IPS-15b (cell line): ENCODE data around the gene LRRC73.
"Not testable (repeated sequence)": the region's sequence is repeated elsewhere in the genome, so short reads cannot be mapped to it uniquely, and the experiment has no call there.

Experiments used
- H3K27me3 ChIP-seq: one replicate; pipeline ENCODE4 v1.6.1; 2013; ENCODE audit warnings: low read length; ENCODE audit not compliant: control insufficient read depth, insufficient read depth
- H3K36me3 ChIP-seq: one replicate; pipeline ENCODE4 v1.6.1; 2013; ENCODE audit warnings: low read length; ENCODE audit not compliant: control insufficient read depth, insufficient read depth
- H3K4me1 ChIP-seq: one replicate; pipeline ENCODE4 v1.6.1; 2013; ENCODE audit warnings: mild to moderate bottlenecking, low read length; ENCODE audit not compliant: control insufficient read depth, insufficient read depth
- H3K4me3 ChIP-seq: one replicate; pipeline ENCODE4 v1.5.1; 2013; ENCODE audit warnings: low read depth, low read length
- H3K9ac ChIP-seq: one replicate; pipeline ENCODE4 v1.6.1; 2013; ENCODE audit warnings: low read depth, mild to moderate bottlenecking, low read length
- H3K9me3 ChIP-seq: one replicate; pipeline ENCODE4 v1.6.1; 2013; ENCODE audit warnings: mild to moderate bottlenecking, low read length; ENCODE audit not compliant: control insufficient read depth, insufficient read depth

LRRC73 gene

DNA sequence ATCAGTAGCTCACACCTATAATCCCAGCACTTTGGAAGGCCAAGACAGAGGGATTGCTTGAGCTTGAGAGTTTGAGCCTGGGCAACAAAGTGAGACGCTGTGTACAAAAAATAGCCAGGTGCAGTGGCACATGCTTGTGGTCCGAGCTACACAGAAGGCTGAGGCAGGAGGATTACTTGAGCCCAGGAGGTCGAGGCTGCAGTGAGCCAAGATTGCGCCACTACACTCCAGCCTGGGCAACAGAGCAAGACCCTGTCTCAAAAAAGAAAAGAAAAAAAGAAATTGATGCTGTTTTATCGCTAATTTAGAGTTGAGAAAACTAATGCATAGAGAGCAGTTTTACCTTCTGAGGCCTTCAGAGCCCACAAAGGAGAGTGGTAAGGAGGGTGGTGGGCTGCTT, 11.9 kb downstream of the LRRC73 start:
- peaks cover 48% of the 10 kb centered on the region for H3K36me3 ChIP-seq
- H3K4me1 ChIP-seq, H3K27me3 ChIP-seq, H3K9me3 ChIP-seq, H3K9ac ChIP-seq, H3K4me3 ChIP-seq: not testable (repeated sequence)

DNA sequence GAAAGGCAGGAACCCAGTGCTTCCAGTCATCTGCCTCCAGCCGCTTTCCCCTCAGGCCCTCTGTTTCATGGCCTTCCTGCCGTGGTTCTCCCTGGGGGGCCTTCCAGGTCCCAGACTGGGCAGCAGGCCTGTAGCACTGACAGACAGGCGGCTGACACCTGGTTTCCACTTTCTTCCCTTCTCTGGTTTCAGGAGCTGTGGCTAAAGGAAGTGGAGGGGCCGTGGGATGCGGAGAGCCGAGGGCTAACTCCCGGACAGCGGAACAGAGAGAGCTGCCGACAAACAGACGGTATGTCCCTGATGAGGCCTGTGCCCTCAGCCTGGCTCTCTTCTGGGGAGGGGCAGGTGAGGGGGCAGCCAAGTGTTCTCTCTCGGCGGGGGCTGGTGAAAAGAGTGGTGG, 12.5 kb downstream of the LRRC73 start:
- Histone ChIP-seq H3K4me3 (no peak overlapping the region), H3K4me1 (peaks cover 3% of the 10 kb centered on the region), H3K36me3 (peaks cover 42% of the 10 kb centered on the region), H3K27me3 (no peaks in the 10 kb centered on the region), H3K9ac (no peak overlapping the region), H3K9me3 (no peaks in the 10 kb centered on the region)

DNA sequence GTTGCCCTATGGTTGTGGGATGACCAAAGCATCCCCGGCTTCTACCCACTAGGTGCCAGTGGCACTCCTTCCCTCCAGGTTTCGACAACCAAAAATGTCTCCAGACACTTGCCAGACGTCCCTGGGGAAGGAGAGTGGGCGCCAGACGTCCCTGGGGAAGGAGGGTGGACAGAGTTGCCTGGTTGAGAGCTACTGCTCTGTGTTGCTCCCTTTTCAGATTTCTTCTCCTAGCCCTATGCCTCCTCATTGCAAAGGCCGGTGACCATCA, 13.1 kb downstream of the LRRC73 start:
- Histone ChIP-seq H3K4me3 (no peak overlapping the region), H3K27me3 (no peaks in the 10 kb centered on the region), H3K4me1 (peaks cover 3% of the 10 kb centered on the region), H3K9me3 (no peaks in the 10 kb centered on the region), H3K36me3 (peaks cover 36% of the 10 kb centered on the region), H3K9ac (no peak overlapping the region)

DNA sequence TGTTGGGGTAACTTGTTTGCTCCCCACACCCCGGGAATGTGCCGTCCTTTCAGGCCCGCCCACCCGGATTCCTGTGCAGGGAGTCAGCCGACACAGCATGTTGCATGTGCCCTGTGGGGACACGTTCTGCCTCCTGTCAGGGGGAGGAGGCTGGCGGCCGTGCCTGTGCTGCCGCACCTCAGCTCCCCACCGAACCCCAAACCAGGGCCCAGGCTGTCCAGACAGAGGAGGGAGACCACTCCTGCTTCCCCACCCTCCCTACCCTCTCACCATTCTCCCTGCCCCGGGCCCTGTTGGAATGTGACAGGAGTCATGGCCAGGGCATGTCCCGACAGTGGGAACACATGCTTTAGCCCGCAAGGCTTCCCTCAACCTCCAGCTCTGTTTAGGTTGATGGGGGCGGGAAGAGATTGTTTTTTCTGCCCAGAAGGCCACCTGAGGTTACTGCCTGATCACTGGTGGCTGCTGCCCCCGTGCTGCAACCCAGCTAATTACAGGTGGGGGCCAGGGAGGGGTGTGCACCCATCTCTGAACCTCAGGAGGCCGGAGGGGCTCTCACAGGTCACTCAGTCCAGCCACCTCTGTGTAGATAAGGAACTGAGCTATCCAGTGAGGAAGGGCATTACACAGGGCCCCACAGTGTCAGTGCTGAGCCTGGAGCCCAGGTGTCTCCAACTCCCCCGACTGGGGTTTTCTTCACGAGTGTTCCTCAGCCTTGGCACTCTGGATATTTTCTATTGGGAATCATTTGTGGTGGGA, 13.6 kb downstream of the LRRC73 start:
- no peak overlapping the region for H3K4me3 ChIP-seq
- peaks cover 3% of the 10 kb centered on the region for H3K4me1 ChIP-seq
- no peaks in the 10 kb centered on the region for H3K9me3 ChIP-seq
- no peak overlapping the region for H3K9ac ChIP-seq
- peaks cover 34% of the 10 kb centered on the region for H3K36me3 ChIP-seq
- no peaks in the 10 kb centered on the region for H3K27me3 ChIP-seq

DNA sequence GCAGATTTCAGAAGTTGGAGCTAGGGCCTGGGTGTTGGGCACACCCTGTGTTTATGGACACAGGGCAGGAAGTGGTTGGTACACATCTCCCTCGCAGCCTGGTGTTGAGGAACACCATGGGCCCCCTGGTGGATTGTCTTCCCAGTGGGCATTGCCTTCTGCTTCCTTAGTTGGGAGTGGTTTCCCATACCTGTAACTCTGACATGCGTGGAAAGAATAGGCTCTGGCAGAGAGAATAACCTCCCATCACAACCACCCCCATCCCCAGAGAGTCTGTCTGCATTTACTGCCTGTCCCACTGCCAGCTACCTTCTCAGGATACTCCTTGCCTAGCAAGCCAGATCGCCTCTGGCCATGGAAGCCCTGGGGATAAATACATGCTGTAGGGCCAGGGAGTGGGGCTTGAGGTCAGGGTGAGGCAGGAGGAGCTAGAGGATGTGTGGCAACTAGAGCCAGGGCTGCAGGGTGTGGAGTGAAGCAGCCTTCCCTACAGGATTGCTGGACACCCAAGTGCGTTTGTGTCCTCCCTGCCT, 14.7 kb downstream of the LRRC73 start:
- Histone ChIP-seq H3K9ac (peak overlapping the region; percentile 9), H3K4me1 (peaks cover 3% of the 10 kb centered on the region), H3K27me3 (no peaks in the 10 kb centered on the region), H3K4me3 (no peak overlapping the region), H3K36me3 (peaks cover 28% of the 10 kb centered on the region), H3K9me3 (no peaks in the 10 kb centered on the region)

GRCh38 chr6:43494766-43495165, 15.4 kb downstream of the LRRC73 start:
- H3K9ac ChIP-seq = no peak overlapping the region
- H3K4me1 ChIP-seq = peaks cover 3% of the 10 kb centered on the region
- no peaks in the 10 kb centered on the region for H3K27me3 ChIP-seq
- peaks cover 23% of the 10 kb centered on the region for H3K36me3 ChIP-seq
- H3K9me3 ChIP-seq = no peaks in the 10 kb centered on the region
- no peak overlapping the region for H3K4me3 ChIP-seq

DNA sequence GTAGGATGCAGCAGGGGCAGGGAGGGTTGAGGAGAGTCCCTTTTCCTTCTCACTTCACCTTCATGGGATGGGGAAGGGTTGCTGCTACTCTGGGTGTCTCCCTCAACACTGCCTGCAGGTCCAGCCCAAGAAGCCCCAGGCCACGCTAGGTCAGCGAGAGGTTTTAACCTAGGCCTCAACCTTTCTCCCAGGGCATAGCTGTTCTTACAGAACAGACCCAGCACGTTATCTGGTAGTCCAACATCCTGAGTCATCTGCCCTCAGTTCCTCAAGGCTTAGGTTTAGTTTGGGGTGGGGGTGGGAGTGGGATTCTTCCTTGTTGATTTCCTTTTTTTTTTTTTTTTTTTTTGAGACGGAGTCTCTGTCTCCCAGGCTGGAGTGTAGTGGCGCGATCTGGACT, 15.8 kb downstream of the LRRC73 start:
- Histone ChIP-seq H3K9me3 (no peaks in the 10 kb centered on the region), H3K4me3 (no peak overlapping the region), H3K4me1 (peaks cover 3% of the 10 kb centered on the region), H3K36me3 (peaks cover 18% of the 10 kb centered on the region), H3K27me3 (no peaks in the 10 kb centered on the region), H3K9ac (no peak overlapping the region)

DNA sequence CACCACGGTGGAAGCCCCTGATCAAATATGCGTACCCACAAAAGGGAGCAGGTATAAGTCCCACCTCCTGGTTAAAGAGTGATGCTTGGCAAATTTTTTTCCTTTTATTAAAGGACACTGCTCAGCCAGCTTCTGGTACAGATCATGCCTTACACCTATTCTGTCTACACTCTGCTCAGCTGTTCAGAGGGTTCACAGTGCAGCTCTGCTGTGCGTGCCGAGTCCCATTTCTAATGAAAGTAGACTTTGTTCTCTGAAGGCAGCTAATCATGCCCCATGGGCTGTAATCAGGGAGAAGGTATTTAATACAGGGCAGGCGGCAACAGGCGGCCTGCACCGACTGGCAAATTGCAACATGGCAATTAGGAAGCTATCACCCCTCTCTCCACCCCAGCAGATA, 16.3 kb downstream of the LRRC73 start:
- H3K4me1 ChIP-seq = peaks cover 3% of the 10 kb centered on the region
- H3K9ac ChIP-seq = no peak overlapping the region
- no peaks in the 10 kb centered on the region for H3K9me3 ChIP-seq

DNA sequence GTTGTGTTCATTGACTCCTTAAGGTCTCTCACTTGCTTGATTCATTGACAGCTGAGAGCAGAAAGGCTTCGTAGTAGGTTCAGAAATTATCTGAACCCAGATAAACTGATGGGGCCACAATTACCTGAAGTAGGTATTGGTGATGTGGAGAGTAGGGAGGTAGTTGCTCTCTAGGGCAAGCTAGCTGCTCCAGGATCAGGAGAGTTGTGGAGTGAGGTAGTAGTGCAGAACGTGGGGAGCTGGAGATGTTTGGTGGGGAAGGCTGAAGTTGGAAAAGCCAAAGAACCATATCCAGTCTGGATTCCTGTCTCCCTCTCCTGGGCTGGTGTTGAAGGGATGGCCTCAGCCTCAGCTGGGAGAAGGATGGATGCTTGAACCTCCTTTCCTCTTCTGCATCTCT, 16.9 kb downstream of the LRRC73 start:
- no peaks in the 10 kb centered on the region for H3K9me3 ChIP-seq
- no peak overlapping the region for H3K4me3 ChIP-seq
- H3K27me3 ChIP-seq = no peaks in the 10 kb centered on the region
- peaks cover 9% of the 10 kb centered on the region for H3K36me3 ChIP-seq
- no peak overlapping the region for H3K9ac ChIP-seq
- H3K4me1 ChIP-seq = peaks cover 3% of the 10 kb centered on the region

More for the DNA sequence above, 16.3 kb downstream of the LRRC73 start:
- Histone ChIP-seq H3K4me3 (no peak overlapping the region), H3K27me3 (no peaks in the 10 kb centered on the region), H3K36me3 (peaks cover 13% of the 10 kb centered on the region)

DNA sequence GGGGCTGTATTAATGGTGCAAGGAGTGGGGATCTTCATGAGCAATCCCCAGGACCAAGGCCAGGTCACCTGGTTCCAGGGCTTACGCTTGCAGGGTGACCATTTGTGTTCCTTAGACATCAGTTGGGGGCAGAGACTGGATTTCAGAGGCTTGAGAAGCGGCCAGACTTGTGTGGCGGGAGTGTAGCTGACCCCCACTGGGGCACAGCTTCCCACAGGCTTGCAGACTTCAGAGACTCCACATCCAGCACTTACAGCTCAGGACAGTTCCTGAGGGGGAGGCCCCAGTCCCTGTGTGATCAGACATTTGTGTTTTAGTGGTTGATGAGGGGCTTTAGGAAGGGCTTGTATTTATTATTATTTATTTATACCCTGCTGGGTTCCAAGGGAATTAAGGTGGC, 17.5 kb downstream of the LRRC73 start:
- Histone ChIP-seq H3K9me3 (no peaks in the 10 kb centered on the region), H3K4me1 (peaks cover 3% of the 10 kb centered on the region), H3K27me3 (no peaks in the 10 kb centered on the region), H3K9ac (no peak overlapping the region), H3K36me3 (peaks cover 5% of the 10 kb centered on the region), H3K4me3 (no peak overlapping the region)

- Histone ChIP-seq H3K9ac (no peak overlapping the region), H3K27me3 (no peaks in the 10 kb centered on the region), H3K36me3 (no peaks in the 10 kb centered on the region), H3K4me1 (peaks cover 3% of the 10 kb centered on the region), H3K4me3 (no peak overlapping the region), H3K9me3 (no peaks in the 10 kb centered on the region)
Measured at GRCh38 chr6:43491750-43492661, 18.1 kb downstream of the LRRC73 start.

DNA sequence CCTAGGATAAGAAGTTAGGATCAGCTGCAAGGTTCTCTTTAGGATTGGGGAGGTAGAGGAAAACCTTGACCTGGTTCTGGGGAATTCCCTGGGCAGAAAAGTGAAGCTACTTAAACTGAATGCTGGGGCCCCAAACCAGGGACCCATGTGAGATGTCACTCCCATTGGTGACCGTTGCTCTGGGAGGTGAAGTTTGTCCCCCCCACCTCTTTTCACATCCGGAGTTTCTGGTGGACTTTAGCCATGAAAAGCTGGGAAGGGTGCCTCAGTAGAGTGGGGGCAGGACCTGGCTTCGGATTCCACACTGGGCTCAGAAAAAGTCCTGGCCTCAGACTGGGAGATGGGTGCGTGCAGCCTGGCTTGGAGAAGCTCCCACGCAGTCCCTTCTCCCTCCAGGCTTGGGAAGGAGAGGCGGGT, 19.6 kb downstream of the LRRC73 start:
- H3K4me1 ChIP-seq = no peaks in the 10 kb centered on the region
- no peaks in the 10 kb centered on the region for H3K36me3 ChIP-seq
- H3K9ac ChIP-seq = no peak overlapping the region

More for the DNA sequence above, 19.6 kb downstream of the LRRC73 start:
- Histone ChIP-seq H3K9me3 (no peaks in the 10 kb centered on the region), H3K4me3 (no peak overlapping the region), H3K27me3 (no peaks in the 10 kb centered on the region)
